ENCODE results near the gene NRM. TPM values are rescaled to one million over a fixed set of nuclear protein-coding genes. Genes with fewer than 3 reads are reported as not detected.

The NRM gene
- total and polyA plus RNA-seq, 2 of the 13 experiments (the other 11 are each of a cell fraction or from before 2014, with no cell fraction given) = 12.5 to 16.0 TPM

GRCh38 chr6:30655743-30656094 lies 35.1 kb downstream of the NRM start (continued):
- TF ChIP-seq ZMAT3 (CRISPR knock-in tag; conservative IDR thresholded peaks at IDR 0.05) (no peak), ZNF10 (CRISPR knock-in tag; IDR thresholded peaks at IDR 0.05; ENCODE audit: borderline replicate concordance, low read depth) (no peak), ATF7-NPFF (CRISPR knock-in tag; IDR thresholded peaks at IDR 0.05; ENCODE audit: low read depth) (0 out of 2 replicates have a peak, but pooled peaks have one; percentile 17), SKI (IDR thresholded peaks at IDR 0.05; ENCODE audit: partially characterized antibody) (no peak), KDM5B (CRISPR knock-in tag; IDR thresholded peaks at IDR 0.05; ENCODE audit: borderline replicate concordance) (no peak), ZNF282 (IDR thresholded peaks at IDR 0.05; ENCODE audit: partially characterized antibody) (no peak), DR1 (CRISPR knock-in tag; IDR thresholded peaks at IDR 0.05) (no peak; the same call in 1 of the 2 replicates), ZNF691 (CRISPR knock-in tag; IDR thresholded peaks at IDR 0.05; ENCODE audit: borderline replicate concordance, low read depth) (0 out of 2 replicates have a peak, but pooled peaks have one; percentile 12), CREB1 (IDR thresholded peaks at IDR 0.05) (no peak), CREB1 (CRISPR knock-in tag; IDR thresholded peaks at IDR 0.05) (peak; percentile 36; the same call in 1 of the 2 replicates), ZNF709 (CRISPR knock-in tag; IDR thresholded peaks at IDR 0.05) (0 out of 2 replicates have a peak, but pooled peaks have one; percentile 21), ZHX1 (CRISPR knock-in tag; IDR thresholded peaks at IDR 0.05; ENCODE audit: low read depth) (no peak), CSRNP2 (CRISPR knock-in tag; conservative IDR thresholded peaks at IDR 0.05; ENCODE audit: low read depth) (no peak), EED (CRISPR knock-in tag; IDR thresholded peaks at IDR 0.05) (no peak), BRCA1 (CRISPR knock-in tag; IDR thresholded peaks at IDR 0.05) (0 out of 2 replicates have a peak, but pooled peaks have one; percentile 11), TEAD3 (CRISPR knock-in tag; optimal IDR thresholded peaks at IDR 0.05; ENCODE audit: borderline replicate concordance) (no peak), AGO1 (IDR thresholded peaks at IDR 0.05; ENCODE audit: low read depth, low read length, poor library complexity, severe bottlenecking) (no peak), SIX1 (CRISPR knock-in tag; IDR thresholded peaks at IDR 0.05; ENCODE audit: borderline replicate concordance) (0 out of 2 replicates have a peak, but pooled peaks have one; percentile 4), ZNF777 (CRISPR knock-in tag; IDR thresholded peaks at IDR 0.05) (0 out of 2 replicates have a peak, but pooled peaks have one; percentile 8)
- TF ChIP-seq, protein P1, sequence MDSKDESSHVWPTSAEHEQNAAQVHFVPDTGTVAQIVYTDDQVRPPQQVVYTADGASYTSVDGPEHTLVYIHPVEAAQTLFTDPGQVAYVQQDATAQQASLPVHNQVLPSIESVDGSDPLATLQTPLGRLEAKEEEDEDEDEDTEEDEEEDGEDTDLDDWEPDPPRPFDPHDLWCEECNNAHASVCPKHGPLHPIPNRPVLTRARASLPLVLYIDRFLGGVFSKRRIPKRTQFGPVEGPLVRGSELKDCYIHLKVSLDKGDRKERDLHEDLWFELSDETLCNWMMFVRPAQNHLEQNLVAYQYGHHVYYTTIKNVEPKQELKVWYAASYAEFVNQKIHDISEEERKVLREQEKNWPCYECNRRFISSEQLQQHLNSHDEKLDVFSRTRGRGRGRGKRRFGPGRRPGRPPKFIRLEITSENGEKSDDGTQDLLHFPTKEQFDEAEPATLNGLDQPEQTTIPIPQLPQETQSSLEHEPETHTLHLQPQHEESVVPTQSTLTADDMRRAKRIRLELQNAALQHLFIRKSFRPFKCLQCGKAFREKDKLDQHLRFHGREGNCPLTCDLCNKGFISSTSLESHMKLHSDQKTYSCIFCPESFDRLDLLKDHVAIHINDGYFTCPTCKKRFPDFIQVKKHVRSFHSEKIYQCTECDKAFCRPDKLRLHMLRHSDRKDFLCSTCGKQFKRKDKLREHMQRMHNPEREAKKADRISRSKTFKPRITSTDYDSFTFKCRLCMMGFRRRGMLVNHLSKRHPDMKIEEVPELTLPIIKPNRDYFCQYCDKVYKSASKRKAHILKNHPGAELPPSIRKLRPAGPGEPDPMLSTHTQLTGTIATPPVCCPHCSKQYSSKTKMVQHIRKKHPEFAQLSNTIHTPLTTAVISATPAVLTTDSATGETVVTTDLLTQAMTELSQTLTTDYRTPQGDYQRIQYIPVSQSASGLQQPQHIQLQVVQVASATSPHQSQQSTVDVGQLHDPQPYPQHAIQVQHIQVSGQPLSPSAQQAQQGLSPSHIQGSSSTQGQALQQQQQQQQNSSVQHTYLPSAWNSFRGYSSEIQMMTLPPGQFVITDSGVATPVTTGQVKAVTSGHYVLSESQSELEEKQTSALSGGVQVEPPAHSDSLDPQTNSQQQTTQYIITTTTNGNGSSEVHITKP (CRISPR knock-in tag; IDR thresholded peaks at IDR 0.05; ENCODE audit: low read depth) = no peak

Data from HepG2 (cell line).